ENCODE measurements around the gene MYRFL.
A peak's percentile ranks its signal among the peaks of the same experiment; 100 is the strongest.
"Not testable (repeated sequence)": the region's sequence is repeated elsewhere in the genome, so short reads cannot be mapped to it uniquely, and the experiment has no call there.

The MYRFL gene

GRCh38 chr12:69986114-69986513, 161.1 kb downstream of the MYRFL start:
- no peak overlapping the region for H3K27ac Mint-ChIP-seq
- TF ChIP-seq CTCF (IDR thresholded peaks at IDR 0.05; ENCODE audit: unreplicated experiment in 3 of 3), result no peak
- H3K9me3 Mint-ChIP-seq, result peaks cover 3% of the 10 kb centered on the region
- no peaks in the 10 kb centered on the region for H3K27me3 Mint-ChIP-seq (ENCODE audit: low read depth)
- no peaks in the 10 kb centered on the region for H3K36me3 Mint-ChIP-seq (ENCODE audit: low read depth)
- H3K4me1 Mint-ChIP-seq, result peaks cover 6% of the 10 kb centered on the region
- H3K4me3 Mint-ChIP-seq, result no peak overlapping the region

GRCh38 chr12:69987579-69988091, 162.6 kb downstream of the MYRFL start:
- H3K4me1 Mint-ChIP-seq, result peaks cover 8% of the 10 kb centered on the region
- no peak overlapping the region for H3K4me3 Mint-ChIP-seq
- H3K9me3 Mint-ChIP-seq, result peaks cover 4% of the 10 kb centered on the region
- TF ChIP-seq CTCF (IDR thresholded peaks at IDR 0.05; ENCODE audit: unreplicated experiment in 3 of 3), result no peak
- H3K27me3 Mint-ChIP-seq (ENCODE audit: low read depth), result peaks cover 3% of the 10 kb centered on the region
- no peak overlapping the region for H3K27ac Mint-ChIP-seq
- H3K36me3 Mint-ChIP-seq (ENCODE audit: low read depth), result no peaks in the 10 kb centered on the region

- H3K4me1 Mint-ChIP-seq, result peaks cover 8% of the 10 kb centered on the region
Observed at GRCh38 chr12:69988481-69989321, 163.7 kb downstream of the MYRFL start.

GRCh38 chr12:69991690-69992288, 166.8 kb downstream of the MYRFL start:
- Mint-ChIP-seq H3K4me3 (no peak overlapping the region), H3K27ac (peak overlapping the region; percentile 29 to 59 (median 50)), H3K36me3 (ENCODE audit: low read depth) (no peaks in the 10 kb centered on the region), H3K4me1 (peaks cover 17% of the 10 kb centered on the region), H3K9me3 (peaks cover 4% of the 10 kb centered on the region), H3K27me3 (ENCODE audit: low read depth) (peaks cover 3% of the 10 kb centered on the region)
- TF ChIP-seq CTCF (IDR thresholded peaks at IDR 0.05; ENCODE audit: unreplicated experiment in 3 of 3), result no peak

More at GRCh38 chr12:69988481-69989321, 163.7 kb downstream of the MYRFL start:
- no peaks in the 10 kb centered on the region for H3K36me3 Mint-ChIP-seq (ENCODE audit: low read depth)
- no peak for TF ChIP-seq CTCF (IDR thresholded peaks at IDR 0.05; ENCODE audit: unreplicated experiment in 3 of 3)
- H3K27ac Mint-ChIP-seq, result no peak overlapping the region
- peaks cover 4% of the 10 kb centered on the region for H3K9me3 Mint-ChIP-seq
- peaks cover 3% of the 10 kb centered on the region for H3K27me3 Mint-ChIP-seq (ENCODE audit: low read depth)
- H3K4me3 Mint-ChIP-seq, result no peak overlapping the region

GRCh38 chr12:69993433-69993832, 168.4 kb downstream of the MYRFL start:
- H3K4me1 Mint-ChIP-seq, result peaks cover 17% of the 10 kb centered on the region
- H3K9me3 Mint-ChIP-seq, result peaks cover 4% of the 10 kb centered on the region
- H3K4me3 Mint-ChIP-seq, result no peak overlapping the region

GRCh38 chr12:69994086-69994485, 169.1 kb downstream of the MYRFL start:
- not testable (repeated sequence) for H3K36me3 Mint-ChIP-seq (ENCODE audit: low read depth); H3K4me3 Mint-ChIP-seq; H3K27me3 Mint-ChIP-seq (ENCODE audit: low read depth); H3K27ac Mint-ChIP-seq; H3K9me3 Mint-ChIP-seq
- H3K4me1 Mint-ChIP-seq, result peaks cover 17% of the 10 kb centered on the region

More at GRCh38 chr12:69993433-69993832, 168.4 kb downstream of the MYRFL start:
- Mint-ChIP-seq H3K36me3 (ENCODE audit: low read depth) (no peaks in the 10 kb centered on the region), H3K27me3 (ENCODE audit: low read depth) (peaks cover 3% of the 10 kb centered on the region), H3K27ac (no peak overlapping the region)
- TF ChIP-seq CTCF (IDR thresholded peaks at IDR 0.05; ENCODE audit: unreplicated experiment in 3 of 3), result no peak
